Keratinocyte (primary cell): ENCODE data around the gene ZDHHC3. TPM values are rescaled to one million over a fixed set of nuclear protein-coding genes. Genes with fewer than 3 reads are reported as not detected.

Source experiments
- DNase-seq: peaks from one replicate; pipeline ENCODE4 v3.0.0-alpha.2; 2011; ENCODE audit warnings: low read depth, missing footprints, low spot score
- FAIRE-seq: peaks from 2 replicates; lab custom pipeline; 2011; peaks lifted over from hg19 to GRCh38; lab: Jason Lieb, UNC
- H2AFZ ChIP-seq: 2 replicates; pipeline ENCODE4 v1.6.0; 2012; ENCODE audit warnings: low read length, control low read depth, inconsistent platforms; ENCODE audit not compliant: control insufficient read depth
- H3K27ac ChIP-seq: 2 replicates; pipeline ENCODE4 v1.5.1; 2011; ENCODE audit warnings: low read length; ENCODE audit not compliant: control insufficient read depth, insufficient read depth
- H3K27me3 ChIP-seq: 3 replicates; pipeline ENCODE4 v1.6.0; 2011; ENCODE audit warnings: low read length; ENCODE audit not compliant: control insufficient read depth, insufficient read depth; ENCODE audit errors: extremely low read depth
- H3K36me3 ChIP-seq, 2 experiments: 2 replicates in 1 of 2; 3 replicates in 1 of 2; pipeline ENCODE4 v1.5.1; 2011; ENCODE audit warnings: low read length in 2 of 2, mild to moderate bottlenecking in 1 of 2; ENCODE audit not compliant: control insufficient read depth in 2 of 2, insufficient read depth in 2 of 2; ENCODE audit errors: extremely low read depth in 1 of 2
- H3K4me1 ChIP-seq: 3 replicates; pipeline ENCODE4 v1.5.1; 2011; ENCODE audit warnings: low read length; ENCODE audit not compliant: control insufficient read depth, insufficient read depth; ENCODE audit errors: extremely low read depth
- H3K4me2 ChIP-seq: 3 replicates; pipeline ENCODE4 v1.6.0; 2011; ENCODE audit warnings: low read depth, low read length; ENCODE audit not compliant: control insufficient read depth, insufficient read depth; ENCODE audit errors: extremely low read depth
- H3K4me3 ChIP-seq, 3 experiments: fragments of 200-600 bp in 1 of 3; sonication (generic) in 1 of 3; 2 replicates in 2 of 3; 3 replicates in 1 of 3; pipeline ENCODE4 v1.5.1; 2011 to 2016; ENCODE audit warnings: low read length in 3 of 3, mild to moderate bottlenecking in 3 of 3, control low read depth in 2 of 3, inconsistent platforms in 1 of 3, low read depth in 1 of 3, mixed read lengths in 1 of 3, mixed run types in 1 of 3, moderate library complexity in 1 of 3; ENCODE audit not compliant: control insufficient read depth in 2 of 3, insufficient read depth in 2 of 3; ENCODE audit errors: extremely low read depth in 1 of 3
- H3K79me2 ChIP-seq: 2 replicates; pipeline ENCODE4 v1.6.0; 2012; ENCODE audit warnings: low read length; ENCODE audit not compliant: control insufficient read depth, insufficient read depth
- H3K9ac ChIP-seq: 3 replicates; pipeline ENCODE4 v1.6.0; 2011; ENCODE audit warnings: low read length; ENCODE audit not compliant: control insufficient read depth, insufficient read depth; ENCODE audit errors: extremely low read depth
- H3K9me1 ChIP-seq: 3 replicates; pipeline ENCODE4 v1.6.0; 2011; ENCODE audit warnings: low read length; ENCODE audit not compliant: control insufficient read depth, insufficient read depth; ENCODE audit errors: extremely low read depth
- H3K9me3 ChIP-seq: 2 replicates; pipeline ENCODE4 v1.5.1; 2012; ENCODE audit warnings: low read depth, low read length; ENCODE audit not compliant: control insufficient read depth
- H4K20me1 ChIP-seq: 3 replicates; pipeline ENCODE4 v1.6.0; 2011; ENCODE audit warnings: low read length; ENCODE audit not compliant: control insufficient read depth, insufficient read depth; ENCODE audit errors: extremely low read depth
- CTCF ChIP-seq, 3 experiments: IDR thresholded peaks in 1 of 3; conservative IDR thresholded peaks in 1 of 3; optimal IDR thresholded peaks in 1 of 3; 2 replicates in 2 of 3; 3 replicates in 1 of 3; pipeline versions ENCODE3 to v1.5.1; 2011; ENCODE audit warnings: low read length in 3 of 3, mild to moderate bottlenecking in 3 of 3, moderate library complexity in 2 of 3, control low read depth in 1 of 3, inconsistent platforms in 1 of 3; ENCODE audit not compliant: insufficient read depth in 2 of 3; ENCODE audit errors: extremely low read depth in 1 of 3
- EZH2 ChIP-seq: IDR thresholded peaks from one replicate; pipeline ENCODE4 v1.6.1; 2012; ENCODE audit warnings: inconsistent platforms, mild to moderate bottlenecking, low read length, moderate library complexity
- dilution Hi-C: fragments of 300-500 bp; cut with MboI; formaldehyde crosslinking; loops from one replicate; pipeline ENCODE4 v1.7.0; 2020; ENCODE audit warnings: low sequenced_read_pairs; ENCODE audit not compliant: extremely low pct_ligation_motif_present
- polyA plus RNA-seq, 5 experiments: library from polyadenylated mRNA; depleted of rRNA in 3 of 5; stranded (reverse) in 3 of 5; stranded (forward) in 1 of 5; unstranded in 1 of 5; fragments of >200 nt; gene quantifications; 1 replicate in 1 of 5; 2 replicates in 3 of 5; 3 replicates in 1 of 5; pipeline versions ENCODE4 v1.2.1 to v1.2.3, GENCODE V29; 2011 to 2012; ENCODE audit warnings: missing spikeins in 2 of 5, low read depth in 1 of 5, low replicate concordance in 1 of 5

The ZDHHC3 gene
- polyA plus RNA-seq, 1 donor (not counting 4 experiments of a cell fraction or from before 2014, with no cell fraction given): 151 TPM

DNA sequence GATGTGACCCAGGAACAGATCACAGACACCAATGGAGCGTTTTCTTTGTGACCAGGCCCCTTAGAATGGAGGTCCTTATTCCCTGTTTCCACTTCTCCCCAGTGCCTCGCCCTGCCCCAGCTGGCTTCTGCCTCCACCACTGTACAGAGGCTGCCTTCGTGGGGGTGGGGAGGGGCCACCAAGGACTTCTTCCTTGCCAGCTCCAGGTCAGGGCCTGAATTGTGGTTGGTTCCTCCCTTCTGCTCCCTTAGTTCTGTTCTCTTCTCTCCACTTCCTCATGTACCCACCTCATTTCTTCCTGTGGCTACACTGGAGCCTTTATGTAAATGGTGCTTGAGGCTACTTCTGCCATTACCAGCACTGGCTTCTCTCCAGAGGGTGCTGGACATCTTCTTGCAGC, 85.1 kb downstream of the ZDHHC3 start:
- H3K9ac ChIP-seq: no peak overlapping the region
- H4K20me1 ChIP-seq: no peaks in the 10 kb centered on the region
- H3K4me3 ChIP-seq: no peak overlapping the region
- dilution Hi-C loops: no loop called here
- DNase-seq (no peak), FAIRE-seq (no peak)
- H3K27ac ChIP-seq: no peak overlapping the region
- no peaks in the 10 kb centered on the region for H3K27me3 ChIP-seq
- TF ChIP-seq EZH2: no peak
- no peak for TF ChIP-seq CTCF (optimal IDR thresholded peaks at IDR 0.05 in 1 of 3, IDR thresholded peaks at IDR 0.05 in 1 of 3, conservative IDR thresholded peaks at IDR 0.05 in 1 of 3; ENCODE audit: extremely low read depth in 1 of 3, insufficient read depth in 2 of 3, low read length in 3 of 3)
- H3K4me1 ChIP-seq: peaks cover 35% of the 10 kb centered on the region
- H3K9me1 ChIP-seq: no peaks in the 10 kb centered on the region
- H3K9me3 ChIP-seq: no peaks in the 10 kb centered on the region
- no peaks in the 10 kb centered on the region for H3K36me3 ChIP-seq
- H2AFZ ChIP-seq: no peak overlapping the region
- no peaks in the 10 kb centered on the region for H3K79me2 ChIP-seq
- no peak overlapping the region for H3K4me2 ChIP-seq

- Histone ChIP-seq H3K36me3 (no peaks in the 10 kb centered on the region), H3K4me1 (peaks cover 39% of the 10 kb centered on the region), H3K79me2 (no peaks in the 10 kb centered on the region), H3K9me3 (no peaks in the 10 kb centered on the region), H3K9ac (no peak overlapping the region), H3K9me1 (no peaks in the 10 kb centered on the region), H3K27ac (no peak overlapping the region), H3K4me3 (no peak overlapping the region), H3K27me3 (no peaks in the 10 kb centered on the region), H3K4me2 (no peak overlapping the region), H2AFZ (no peak overlapping the region), H4K20me1 (no peaks in the 10 kb centered on the region)
- dilution Hi-C loops: no loop called here
- no peak for DNase-seq
- FAIRE-seq: no peak
- TF ChIP-seq CTCF (optimal IDR thresholded peaks at IDR 0.05 in 1 of 3, IDR thresholded peaks at IDR 0.05 in 1 of 3, conservative IDR thresholded peaks at IDR 0.05 in 1 of 3; ENCODE audit: extremely low read depth in 1 of 3, insufficient read depth in 2 of 3, low read length in 3 of 3) (no peak), EZH2 (no peak)
These were observed 85.7 kb downstream of the ZDHHC3 start for GRCh38 chr3:44890258-44890657.
